Measurements from ENCODE around the gene CREB5.

Gene CREB5

GRCh38 chr7:28643584-28644340, 231.4 kb downstream of the CREB5 start:
- no peak for DNase-seq (ENCODE audit: low spot score)

- DNase-seq (ENCODE audit: low spot score) = no peak
Observed at GRCh38 chr7:28645866-28646265, 233.5 kb downstream of the CREB5 start.

- no peak for DNase-seq (ENCODE audit: low spot score)
Observed at GRCh38 chr7:28646376-28647075, 234.2 kb downstream of the CREB5 start.

GRCh38 chr7:28647076-28647421, 234.7 kb downstream of the CREB5 start:
- no peak for DNase-seq (ENCODE audit: low spot score)

- no peak for DNase-seq (ENCODE audit: low spot score)
Observed at GRCh38 chr7:28649189-28649588, 236.9 kb downstream of the CREB5 start.

- no peak for DNase-seq (ENCODE audit: low spot score)
Observed at GRCh38 chr7:28649811-28650210, 237.5 kb downstream of the CREB5 start.

GRCh38 chr7:28654110-28654509, 241.8 kb downstream of the CREB5 start:
- no peak for DNase-seq (ENCODE audit: low spot score)

- DNase-seq (ENCODE audit: low spot score) = no peak
Observed at GRCh38 chr7:28656529-28656928, 244.2 kb downstream of the CREB5 start.

- no peak for DNase-seq (ENCODE audit: low spot score)
Observed at GRCh38 chr7:28658381-28658780, 246.1 kb downstream of the CREB5 start.

- no peak for DNase-seq (ENCODE audit: low spot score)
Observed at GRCh38 chr7:28660132-28660531, 247.8 kb downstream of the CREB5 start.

GRCh38 chr7:28661826-28662595, 249.7 kb downstream of the CREB5 start:
- DNase-seq (ENCODE audit: low spot score) = no peak

- DNase-seq (ENCODE audit: low spot score) = no peak
Observed at GRCh38 chr7:28666154-28666553, 253.8 kb downstream of the CREB5 start.

GRCh38 chr7:28668085-28668484, 255.8 kb downstream of the CREB5 start:
- DNase-seq (ENCODE audit: low spot score) = no peak

GRCh38 chr7:28669330-28669729, 257.0 kb downstream of the CREB5 start:
- DNase-seq (ENCODE audit: low spot score) = no peak

GRCh38 chr7:28671526-28671925, 259.2 kb downstream of the CREB5 start:
- DNase-seq (ENCODE audit: low spot score) = no peak

GRCh38 chr7:28672397-28672797, 260.1 kb downstream of the CREB5 start:
- DNase-seq (ENCODE audit: low spot score) = no peak

GRCh38 chr7:28674359-28674782, 262.1 kb downstream of the CREB5 start:
- no peak for DNase-seq (ENCODE audit: low spot score)

GRCh38 chr7:28675429-28675828, 263.1 kb downstream of the CREB5 start:
- DNase-seq (ENCODE audit: low spot score) = no peak

GRCh38 chr7:28677668-28678067, 265.4 kb downstream of the CREB5 start:
- no peak for DNase-seq (ENCODE audit: low spot score)

- DNase-seq (ENCODE audit: low spot score) = no peak
Observed at GRCh38 chr7:28678431-28678965, 266.2 kb downstream of the CREB5 start.

- no peak for DNase-seq (ENCODE audit: low spot score)
Observed at GRCh38 chr7:28681693-28682310, 269.5 kb downstream of the CREB5 start.

GRCh38 chr7:28682801-28683200, 270.5 kb downstream of the CREB5 start:
- no peak for DNase-seq (ENCODE audit: low spot score)

Data from hepatic stellate cell (primary cell).